Kasumi-1 (cell line): Measurements from ENCODE around the gene TMEM52.

Source experiments
- DNase-seq, 2 experiments: peaks; one replicate each; lab custom pipeline; 2025; lab: John Stamatoyannopoulos, UW

Gene TMEM52

GRCh38 chr1:1914971-1915692 is 3.9 kb downstream of the TMEM52 start, which contains the start of gene CALML6:
Gene CALML6, plus strand, starts transcription at chr1:1915260. Its CDS starts 21 bp downstream, at chr1:1915281.
- no peak for DNase-seq

DNA sequence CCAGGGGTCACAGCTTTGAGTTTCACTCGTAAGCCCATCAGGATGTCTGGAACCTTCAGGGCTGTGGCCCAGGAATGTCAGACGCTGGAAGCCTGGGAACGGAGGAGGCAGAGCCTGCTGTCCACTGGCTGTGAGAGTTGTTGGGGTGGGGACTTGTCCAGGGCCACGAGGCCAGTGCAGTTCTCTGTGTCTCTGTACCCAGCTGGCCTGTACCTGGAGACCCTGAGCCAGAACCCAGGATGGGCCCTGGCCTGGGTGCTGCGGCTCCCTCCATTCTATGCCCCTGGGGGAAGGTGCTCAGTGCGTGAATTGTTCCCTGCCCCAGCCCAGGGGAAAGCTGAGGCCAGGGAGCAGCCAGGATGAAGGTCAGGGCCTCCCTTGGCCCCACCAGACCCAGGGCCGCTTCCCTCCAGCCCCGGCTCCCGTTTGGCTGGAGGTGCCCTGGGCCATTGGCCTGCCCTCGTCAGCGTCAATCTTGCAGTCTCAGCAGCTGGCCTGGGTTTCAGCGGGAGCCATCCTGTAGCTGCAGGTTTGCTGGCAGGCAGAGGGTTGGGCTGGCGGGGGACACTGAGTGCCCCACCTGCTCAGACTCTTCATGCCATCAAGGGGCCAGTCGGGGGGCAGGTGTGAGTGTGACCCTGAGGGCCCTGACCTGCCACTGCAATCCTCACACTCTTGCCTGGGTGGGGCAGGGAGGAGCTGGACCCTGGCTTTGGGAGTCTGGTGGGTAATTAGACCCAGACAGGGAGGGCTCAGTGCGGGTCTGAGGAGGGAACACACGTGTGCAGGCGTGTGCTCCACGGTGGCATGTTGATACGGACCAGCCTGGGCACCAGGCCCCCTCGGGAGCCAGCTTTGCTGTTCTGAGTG is 4.7 kb downstream of the TMEM52 start:
- DNase-seq = no peak

DNA sequence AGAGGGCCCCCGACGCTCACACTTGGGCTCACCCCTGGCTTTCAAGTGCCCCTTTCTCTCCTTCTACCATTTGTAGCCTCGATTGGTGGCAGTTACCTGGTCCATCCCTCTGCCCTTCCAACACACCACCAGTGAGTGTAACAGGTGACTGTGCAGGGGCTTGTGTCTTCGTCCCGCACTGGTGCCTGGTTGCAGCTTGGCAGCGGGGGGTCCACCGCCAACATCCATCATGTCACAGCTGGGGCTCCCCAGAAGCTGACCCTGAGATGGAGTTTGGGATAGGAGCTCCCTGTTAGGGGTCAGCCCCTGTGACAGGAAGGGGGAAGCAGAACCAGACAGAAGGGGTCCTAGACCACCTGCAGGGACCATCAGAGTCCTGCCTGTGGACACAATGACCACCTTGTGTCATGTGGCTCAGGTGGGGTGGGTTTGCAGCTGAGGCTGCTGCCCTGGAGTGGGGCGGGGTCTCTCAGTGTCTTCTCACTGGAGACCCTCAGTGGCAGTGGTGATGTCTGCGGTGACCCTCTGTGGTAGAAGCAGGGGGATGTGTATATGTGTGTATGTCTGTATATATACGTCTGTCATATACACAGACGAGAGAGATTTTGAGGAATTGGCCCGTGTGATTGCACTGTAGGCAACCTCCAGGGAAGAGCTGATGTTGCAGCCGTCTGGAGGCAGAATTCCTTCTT is 7.6 kb downstream of the TMEM52 start:
- no peak for DNase-seq

DNA sequence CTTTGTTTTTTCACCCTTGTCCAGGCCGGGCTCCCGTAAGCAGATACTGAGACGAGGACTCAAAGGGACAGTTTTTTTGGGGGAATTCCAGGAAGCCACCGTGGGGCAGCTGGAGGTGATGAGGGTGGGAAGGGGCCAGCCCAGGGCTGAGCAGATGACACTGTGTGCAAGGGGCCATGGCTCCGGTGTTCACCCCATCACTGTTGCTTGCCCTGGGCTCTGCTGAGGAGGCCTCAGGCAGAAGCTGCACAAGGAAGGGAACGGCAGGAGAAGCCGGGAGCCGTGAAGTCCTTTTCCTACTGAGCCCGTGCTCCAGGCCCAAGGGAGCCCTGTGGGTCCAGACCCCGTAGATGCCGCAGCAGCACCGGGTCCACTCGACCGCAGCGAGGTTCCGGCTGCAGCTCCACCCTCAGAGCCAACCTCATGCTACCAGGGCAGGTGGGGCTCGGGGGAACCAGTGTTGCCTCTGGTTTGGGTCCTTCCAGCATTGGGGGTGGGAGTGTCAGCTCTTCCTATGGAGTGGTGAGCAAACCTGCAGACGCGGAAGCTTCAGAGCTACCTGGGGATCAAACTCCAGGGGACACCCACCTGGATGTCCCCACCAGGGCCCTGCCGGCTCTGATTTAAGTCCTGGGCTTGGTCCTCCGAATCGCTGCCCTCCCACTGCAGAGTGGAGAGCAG is 8.3 kb downstream of the TMEM52 start:
- no peak for DNase-seq

DNA sequence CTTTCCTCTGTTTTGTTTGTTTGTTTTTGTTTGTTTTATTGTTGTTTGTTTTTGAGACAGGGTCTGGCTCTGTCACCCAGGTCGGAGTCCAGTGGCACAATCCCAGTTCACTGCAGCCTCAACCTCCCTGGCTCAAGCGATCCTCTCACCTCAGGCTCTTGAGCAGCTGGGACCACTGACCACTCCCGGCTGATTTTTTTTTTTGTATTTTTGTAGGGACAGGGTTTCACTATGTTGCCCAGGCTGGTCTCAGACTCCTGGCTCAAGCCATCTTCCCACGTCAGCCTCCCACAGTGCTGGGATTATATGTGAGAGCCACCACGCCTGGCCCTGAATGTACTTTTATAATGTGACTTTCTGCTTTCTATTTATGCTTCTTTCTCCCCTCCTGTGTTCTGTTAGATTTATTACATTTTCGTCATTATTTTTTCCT is 9.0 kb downstream of the TMEM52 start:
- DNase-seq = no peak

DNA sequence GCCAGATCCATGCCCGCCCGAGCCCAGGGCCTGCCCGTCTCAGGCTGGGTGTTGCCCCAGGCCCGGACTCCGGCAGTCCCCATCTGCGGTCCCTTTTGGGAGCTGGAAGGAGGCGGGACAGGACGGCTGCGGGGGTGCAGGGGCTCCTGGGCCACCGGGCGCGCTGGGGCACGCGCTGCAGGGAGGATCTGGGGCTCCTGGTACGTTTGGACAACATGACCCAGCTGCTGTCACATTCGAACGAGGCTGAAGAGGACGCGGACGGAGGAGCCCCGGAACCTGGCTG is 10.6 kb downstream of the TMEM52 start:
- peak in 1 of 2 experiments; percentile 23 for DNase-seq

DNA sequence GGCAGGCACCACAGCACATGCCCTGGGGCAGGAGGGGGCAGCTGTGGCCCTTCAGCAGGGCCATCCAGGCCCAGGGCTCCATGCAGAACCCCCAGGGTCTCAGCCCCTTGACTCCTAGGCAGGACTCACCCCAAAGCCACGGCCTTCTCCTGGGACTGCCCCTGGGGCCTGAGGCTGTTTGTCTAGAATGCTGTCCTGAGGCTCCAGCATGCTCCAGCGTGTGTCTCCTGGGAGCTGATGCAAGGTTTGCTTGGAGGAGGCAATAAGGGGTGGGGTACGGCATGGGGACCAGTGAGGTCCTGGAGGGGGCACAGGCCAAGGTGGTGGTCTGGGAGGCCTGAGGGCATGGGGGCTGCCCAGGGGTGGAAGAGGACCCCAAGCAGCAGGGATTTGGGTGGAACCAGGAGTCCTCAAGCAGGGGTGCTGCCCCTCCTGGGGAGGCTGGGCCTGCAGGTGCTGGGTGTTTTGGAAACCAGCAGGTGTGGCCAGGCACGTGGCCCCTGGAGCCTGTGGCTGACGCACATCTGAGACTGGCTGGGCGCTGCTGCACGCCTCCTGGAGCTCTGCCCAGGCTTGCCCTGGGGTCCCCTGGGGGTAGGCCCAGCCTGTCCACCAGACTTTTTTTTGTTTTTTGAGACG is 11.9 kb downstream of the TMEM52 start:
- no peak for DNase-seq

GRCh38 chr1:1906185-1907097 is 12.6 kb downstream of the TMEM52 start:
- DNase-seq = peak; percentile 66 to 83

DNA sequence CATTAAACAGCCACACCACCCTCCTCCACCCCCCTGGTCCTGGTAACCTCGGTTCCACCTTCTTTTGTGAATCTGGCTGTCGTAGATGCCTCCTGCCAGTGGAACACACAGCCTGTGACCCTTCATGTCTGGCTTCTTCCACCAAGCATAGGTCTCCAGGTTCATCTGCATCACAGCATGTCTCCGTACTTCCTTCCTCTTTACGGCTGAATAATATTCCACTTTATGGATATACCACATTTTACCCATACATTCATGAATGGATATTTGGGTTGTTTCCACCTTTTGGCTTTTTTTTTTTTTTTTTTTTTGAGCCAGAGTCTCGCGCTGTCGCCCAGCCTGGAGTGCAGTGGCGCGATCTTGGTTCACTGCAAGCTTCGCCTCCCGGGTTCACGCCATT is 15.9 kb downstream of the TMEM52 start:
- no peak for DNase-seq

- DNase-seq = no peak
These were observed 17.3 kb downstream of the TMEM52 start for GRCh38 chr1:1901641-1902294.

- DNase-seq = no peak
These were observed 18.0 kb downstream of the TMEM52 start for GRCh38 chr1:1900883-1901640.

DNA sequence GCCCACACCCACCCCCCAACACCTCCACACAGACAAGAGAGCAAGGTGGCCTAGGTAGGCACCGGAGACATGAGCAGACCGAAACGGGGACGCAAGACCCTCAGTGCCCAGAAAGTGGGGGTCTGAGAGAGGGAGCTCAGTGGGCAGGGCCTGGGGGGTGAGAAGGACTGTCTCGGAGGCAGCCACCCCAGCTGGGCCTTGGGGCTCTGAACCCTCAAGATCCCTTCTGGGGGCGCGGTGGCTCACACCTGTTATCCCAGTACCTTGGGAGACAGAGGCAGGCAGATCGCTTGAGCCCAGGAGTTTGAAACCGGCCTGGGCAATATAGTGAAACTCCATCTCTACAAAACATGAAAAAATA is 19.1 kb downstream of the TMEM52 start:
- DNase-seq = no peak

DNA sequence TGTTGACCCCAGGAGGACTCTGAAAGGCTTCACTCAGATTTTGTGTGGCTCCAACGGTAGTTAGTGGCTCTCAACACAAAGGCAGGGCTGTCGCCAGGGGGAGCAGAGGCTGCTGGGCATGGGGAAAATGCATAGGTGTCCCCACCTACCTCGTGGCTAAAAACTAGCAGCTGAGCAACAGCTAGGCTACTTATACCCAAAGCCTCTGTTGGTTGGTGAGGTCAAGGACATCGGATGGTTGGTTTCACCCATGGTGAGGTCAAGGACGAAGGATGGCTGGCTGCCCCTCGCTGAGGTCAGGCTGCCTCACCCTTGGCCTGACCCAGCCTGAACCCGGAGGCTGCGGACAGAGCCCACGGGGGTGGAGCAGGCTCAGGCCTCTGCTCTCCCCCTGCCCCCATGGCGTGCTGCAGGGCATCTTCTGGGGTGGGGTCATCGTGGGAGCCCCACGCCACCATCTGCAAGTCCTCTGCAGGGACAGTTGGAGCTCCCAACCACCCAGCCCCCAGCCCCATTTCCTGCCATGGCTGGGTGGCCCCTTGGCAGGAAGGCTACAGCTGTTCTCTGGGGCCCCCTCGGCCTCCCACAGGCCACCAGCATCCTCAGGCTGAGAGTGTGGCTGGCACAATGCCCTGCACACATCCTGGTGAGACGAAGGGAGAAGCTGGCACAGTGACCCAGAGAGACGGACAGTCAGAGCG is 19.7 kb downstream of the TMEM52 start:
- peak; percentile 63 to 64 for DNase-seq

- DNase-seq = no peak
These were observed 20.7 kb downstream of the TMEM52 start for GRCh38 chr1:1898246-1898933.

DNA sequence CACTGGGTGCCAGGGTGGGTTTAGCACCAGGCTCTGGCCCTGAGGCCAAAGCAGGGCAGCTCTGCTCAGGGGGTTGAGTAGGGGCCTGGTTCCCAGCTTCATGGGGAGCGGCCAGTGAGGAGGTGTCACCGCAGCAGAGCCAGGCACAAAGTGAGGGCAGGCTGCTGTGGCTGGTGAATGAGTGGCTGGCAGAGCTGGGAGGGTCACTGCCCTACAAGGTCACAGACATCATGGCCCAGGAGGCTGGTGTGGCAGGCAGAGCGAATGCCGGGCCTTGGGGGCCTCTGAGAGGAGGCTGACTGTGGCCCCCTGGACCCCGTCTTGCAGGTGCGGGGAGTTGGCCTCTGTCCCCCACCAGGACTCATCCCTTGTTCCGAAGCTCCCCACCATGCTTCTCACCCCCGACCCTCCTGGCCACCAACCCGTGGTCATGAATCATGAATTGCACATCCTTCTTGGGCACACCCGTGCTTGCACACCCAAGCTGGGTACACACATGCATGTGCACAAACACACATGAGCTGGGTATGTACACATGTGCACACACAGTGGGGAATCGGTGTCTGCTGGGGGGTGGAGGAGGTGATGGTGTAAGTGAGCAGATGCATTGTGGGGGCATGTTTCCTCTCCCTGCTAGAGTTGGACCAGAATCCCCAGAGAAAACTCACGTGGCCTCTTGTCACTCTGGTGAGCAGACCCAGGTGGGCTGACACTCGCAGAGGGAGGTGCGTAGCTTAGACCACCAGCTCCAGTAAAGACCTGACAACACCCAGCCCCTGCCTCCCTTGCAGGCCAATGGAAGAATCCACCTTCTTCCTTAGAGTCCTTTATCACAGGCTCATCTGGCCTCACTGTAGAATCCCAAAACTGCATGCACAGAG is 23.4 kb downstream of the TMEM52 start:
- no peak for DNase-seq

- DNase-seq = no peak
These were observed 24.0 kb downstream of the TMEM52 start for GRCh38 chr1:1895060-1895418.

DNA sequence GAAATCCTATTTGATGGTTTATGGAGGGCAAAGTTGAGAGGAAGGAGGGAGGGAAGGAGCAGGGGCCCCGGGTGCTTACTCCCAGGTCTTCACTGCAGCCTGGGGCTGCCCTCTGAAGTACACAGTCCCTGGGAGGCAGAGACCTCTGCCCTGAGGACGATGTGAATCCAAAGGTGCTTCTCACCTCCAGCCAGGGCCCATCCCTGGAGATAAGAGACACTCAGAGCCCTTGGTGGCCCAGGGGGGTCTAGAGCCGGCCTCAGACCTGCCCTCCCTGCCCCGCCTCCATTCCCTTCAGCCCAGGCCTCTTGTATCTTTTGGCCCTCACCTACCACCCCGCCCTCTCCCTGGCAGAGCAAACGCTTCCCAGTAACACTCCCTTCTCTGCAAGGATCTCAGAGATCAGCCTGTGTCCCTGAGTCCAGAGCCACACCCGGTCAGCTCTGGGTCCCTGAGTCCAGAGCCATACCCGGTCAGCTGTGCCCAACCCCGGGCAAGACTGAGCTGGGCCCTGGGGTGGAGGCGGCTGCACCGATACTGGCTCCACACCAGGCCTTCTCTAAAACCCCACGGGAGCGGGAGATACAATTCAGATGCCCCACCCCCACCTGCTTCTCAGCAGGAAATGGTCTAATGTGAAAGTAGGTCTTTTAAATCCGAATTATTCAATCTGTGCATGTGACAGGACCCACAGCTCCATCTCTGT is 24.6 kb downstream of the TMEM52 start:
- DNase-seq = no peak
